CD4-positive, alpha-beta T cell treated with Interleukin-1 beta for 1 hour (primary cell): ENCODE results near the gene FARS2.

ENCODE experiments used
- DNase-seq, 2 donors: peaks; one replicate each; pipeline ENCODE4 v3.0.0-alpha.2; 2020 to 2022

Gene FARS2

DNA sequence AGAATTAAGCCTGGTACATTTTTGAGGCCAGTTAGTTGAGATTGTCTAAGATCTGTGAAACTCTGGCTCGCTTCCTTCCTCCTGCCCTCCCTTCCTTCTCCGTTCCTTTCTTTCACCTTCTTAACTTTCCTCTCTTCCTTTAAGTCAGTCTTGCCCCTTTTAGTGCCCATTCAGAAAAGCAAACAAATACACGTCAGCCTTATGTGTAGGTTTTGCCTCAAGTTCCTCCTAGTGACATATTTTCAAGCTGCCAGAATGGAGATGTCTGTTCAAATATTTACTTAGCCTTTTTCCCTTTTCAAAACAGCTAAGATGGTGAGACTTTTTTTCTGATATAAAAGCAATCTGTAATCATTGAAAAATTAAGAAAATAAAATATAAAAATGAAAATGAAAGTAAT, 178.4 kb downstream of the FARS2 start:
- no peak for DNase-seq

DNA sequence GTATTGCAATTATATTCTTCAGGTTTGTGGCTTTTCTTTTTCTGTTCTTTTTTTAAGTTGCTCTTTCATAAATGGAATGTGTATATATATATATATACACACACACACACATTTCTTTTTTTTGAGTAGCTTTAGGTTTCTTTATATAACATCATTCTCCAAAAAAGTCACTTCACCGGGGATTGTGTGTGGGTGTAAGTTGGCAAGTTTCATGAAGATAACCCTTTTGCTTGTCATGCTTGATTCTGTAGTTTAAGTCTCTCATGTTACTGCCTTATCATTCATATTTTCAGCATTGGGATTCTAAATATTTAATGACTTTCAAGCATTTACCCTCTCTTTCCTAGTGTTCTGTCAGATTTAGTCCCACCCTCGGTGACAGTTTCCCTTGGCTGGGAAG, 181.0 kb downstream of the FARS2 start:
- DNase-seq: no peak

DNA sequence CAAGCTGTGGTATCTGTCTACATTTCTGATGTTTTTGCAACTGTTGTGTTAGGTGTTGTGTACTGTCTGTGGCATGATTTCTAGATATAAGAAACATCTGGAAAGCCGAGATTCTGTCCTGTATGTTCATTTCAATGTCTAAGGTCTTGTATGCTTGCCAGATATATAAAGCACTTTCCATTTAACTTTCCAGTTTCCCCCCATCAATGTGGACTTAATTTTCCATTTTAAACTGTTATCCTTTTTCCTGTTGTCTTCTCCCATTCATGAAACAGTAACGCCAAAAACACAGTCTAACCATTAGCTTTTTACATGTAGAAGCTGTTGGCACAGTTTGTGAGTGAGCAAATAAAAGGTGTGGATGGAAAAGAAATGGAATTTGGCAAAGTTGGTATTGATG, 181.6 kb downstream of the FARS2 start:
- no peak for DNase-seq

DNA sequence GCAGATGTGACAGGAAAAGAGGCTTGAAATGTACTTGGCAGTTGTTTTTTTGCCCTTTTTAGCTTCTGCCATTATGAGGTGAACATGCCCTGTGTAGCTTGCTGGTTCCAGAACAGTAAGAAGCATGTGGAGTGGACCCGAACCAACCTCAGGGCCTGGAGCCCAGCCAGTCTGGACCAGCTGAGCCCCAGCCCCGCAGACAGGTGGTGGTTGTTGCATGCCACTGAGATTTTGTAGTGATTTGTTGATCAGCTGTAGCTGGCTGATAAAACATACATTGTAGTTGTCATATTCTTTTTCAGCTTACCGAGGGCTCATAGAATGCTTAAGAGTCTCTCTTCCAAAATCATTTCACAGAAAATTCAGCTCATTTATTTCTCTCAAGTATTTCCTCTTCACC, 182.2 kb downstream of the FARS2 start:
- DNase-seq: no peak

DNA sequence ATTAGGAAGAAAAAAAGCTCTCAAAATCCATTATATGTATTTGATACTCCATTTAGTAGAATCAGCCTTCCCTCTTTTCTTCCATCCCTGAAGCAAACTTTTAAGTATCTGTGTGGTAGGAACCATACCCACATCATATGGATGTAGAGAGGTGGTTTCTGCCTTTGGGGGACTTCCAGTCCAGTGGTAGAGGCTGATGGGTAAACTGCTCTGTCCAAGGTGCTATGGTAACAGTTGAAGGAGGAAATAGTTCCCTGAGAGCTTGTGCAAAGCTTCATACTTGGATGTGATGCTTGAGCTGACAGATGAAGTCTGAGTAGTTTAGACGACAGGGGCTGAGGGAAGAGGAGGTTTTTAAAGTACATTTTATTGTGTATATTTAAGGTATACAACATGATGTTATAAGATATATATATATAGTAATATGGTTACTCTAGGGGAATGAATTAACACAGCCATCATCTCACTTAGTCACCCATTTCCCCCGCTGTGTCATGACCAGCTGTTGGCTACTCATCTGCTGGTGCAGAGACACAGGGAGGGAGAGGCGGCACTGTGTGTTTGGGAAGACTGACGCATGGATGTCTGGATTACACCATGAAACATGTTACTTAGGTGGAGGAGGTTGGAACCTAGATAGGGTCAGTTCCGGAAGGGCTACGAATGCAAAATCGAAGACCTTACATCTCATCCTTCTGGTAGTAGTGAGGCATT, 185.2 kb downstream of the FARS2 start:
- no peak for DNase-seq

DNA sequence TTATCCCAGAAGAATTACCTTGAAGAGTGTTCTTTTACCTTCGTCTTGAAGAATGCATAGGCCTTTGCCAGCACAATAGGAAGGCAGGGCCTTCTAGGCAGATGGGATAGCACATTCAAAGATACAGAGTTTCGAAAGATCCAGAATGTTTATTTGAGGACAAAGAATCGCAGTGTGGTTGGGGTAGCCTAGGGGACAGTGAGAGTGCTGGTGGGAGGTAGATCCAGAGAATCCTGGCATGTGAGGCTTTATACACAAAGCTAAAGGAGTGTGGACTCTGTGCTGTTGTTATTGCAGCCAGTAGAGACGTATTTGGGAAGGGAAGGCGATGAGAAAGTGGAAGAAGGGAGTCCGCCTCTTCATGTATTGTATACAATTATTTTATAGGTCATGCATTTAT, 186.6 kb downstream of the FARS2 start:
- DNase-seq: no peak

DNA sequence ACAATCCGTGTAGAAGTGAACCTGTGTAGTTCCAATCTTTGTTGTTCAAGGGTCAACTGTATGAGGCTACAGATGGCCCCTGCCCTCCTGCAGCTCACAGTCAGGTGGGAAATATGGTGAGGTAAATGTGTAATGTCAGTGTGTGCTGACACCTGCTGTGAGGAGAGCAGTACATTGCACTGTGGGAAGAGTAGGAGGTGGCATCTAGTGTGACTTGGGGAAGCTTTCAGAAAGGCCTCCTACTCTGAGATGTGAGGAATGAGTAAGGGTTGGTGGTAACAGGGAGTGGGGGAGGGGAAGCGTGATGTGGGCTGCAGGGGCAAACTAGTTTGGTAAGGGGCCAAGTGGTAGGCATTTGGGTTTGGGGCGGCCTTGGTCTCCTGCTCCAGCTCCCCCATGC, 188.8 kb downstream of the FARS2 start:
- DNase-seq: no peak

DNA sequence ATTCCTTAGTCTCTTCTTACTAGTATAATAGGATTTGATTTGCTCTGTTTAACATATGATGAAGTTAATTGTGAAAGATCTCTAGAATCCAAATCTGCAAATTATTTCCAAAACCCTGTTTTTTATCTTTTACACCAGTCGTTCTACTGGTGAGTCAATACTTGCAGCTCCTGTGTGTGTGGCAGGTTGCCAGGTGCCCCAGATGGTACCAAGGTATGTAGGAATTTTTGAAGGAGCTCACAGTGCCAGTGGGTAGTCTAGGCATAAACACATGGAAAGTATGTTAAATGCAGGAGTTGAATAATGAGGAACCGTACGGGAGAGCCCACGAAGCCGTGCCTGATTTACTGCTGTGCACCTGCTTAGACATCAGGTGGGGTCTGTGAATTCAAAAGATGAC, 192.2 kb downstream of the FARS2 start:
- DNase-seq: no peak

DNA sequence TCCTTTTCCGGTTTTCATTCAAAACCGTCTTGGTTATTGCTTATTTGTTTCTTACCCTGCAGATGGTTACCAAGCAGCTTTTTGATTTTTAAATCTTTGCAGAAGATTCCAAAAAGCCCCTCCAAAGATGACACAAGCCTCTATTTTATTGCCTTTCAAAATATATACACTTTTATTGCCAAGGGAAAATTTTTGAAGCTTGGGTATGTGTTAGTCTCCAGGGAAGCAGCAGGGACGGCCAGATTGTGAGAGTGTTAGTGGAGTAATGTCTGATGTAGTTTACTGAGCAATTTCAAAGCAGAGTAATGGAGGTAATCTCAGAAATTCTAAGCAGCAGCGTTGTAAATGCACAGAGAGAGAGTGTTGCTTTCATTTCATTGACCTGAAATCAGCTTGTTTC, 193.8 kb downstream of the FARS2 start:
- no peak for DNase-seq

DNA sequence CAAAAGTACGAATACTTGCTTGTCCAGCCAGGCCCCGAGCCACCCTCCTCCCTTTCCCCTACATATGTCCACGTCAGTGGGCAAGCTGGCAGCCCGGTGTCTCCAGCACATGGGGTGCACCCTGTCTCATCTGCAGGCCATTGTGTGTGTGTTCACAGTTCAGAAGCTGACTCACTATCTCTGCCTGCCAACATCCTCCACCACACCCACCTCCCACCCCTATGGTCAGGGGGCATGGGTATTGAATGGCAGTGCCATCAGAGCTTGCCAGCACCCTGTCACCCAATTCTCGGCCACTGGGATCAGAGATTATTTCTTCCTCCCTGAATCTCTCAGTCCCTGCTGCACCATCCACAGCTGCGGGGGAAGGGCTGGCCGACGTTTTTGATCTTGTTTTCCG, 195.7 kb downstream of the FARS2 start:
- DNase-seq: no peak

DNA sequence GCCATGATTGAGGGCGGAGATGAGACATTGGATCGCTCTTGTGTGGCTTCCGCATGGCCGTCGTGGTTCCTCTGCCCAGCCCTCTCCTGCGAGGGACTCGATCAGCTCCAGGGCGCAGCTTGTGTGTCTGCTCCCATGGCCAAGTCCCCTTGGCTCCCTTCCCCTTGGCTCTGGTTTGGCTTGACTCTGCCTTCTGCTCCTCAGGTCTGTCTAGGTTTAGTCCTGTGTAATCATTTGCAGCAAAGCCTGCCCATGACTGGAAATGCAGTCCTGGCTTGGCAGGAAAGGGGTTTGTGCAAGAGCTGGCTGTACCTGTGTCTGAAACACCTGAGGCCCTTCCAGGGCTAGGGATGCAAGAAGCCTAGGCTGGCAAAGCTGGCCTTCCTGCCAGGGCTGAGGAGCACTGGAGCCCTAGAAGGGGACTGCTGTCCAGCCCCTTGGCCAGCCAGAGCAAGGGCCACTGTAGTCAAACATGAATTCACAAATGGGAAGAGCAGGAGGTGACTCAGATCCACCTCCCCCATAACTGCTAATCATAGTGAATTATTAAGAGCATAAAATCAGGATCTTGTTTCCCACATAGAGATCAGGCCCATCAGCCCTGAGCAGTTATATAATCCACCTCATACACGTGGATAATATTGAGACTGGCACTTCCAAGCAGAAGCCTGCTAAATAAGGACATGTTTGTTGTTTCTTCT, 196.8 kb downstream of the FARS2 start:
- no peak for DNase-seq

DNA sequence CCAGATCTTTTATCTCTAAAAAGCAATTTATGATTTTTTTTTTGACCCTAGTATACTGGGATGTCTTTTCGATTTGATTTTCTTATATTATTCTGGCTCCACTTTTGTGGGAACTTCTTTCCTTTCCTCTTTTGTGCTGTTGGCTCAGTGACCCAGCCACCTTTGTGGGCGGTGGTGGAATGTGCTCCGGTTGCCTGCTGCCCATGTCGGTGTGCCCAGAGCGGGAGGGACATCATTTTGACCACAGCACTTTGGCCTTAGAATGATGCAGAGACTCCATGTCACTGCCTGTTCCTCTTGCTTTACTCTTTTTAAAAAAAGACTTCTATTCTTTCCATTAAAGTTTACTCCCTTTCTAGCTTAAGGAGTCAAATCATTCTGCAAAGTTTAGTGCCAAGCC, 198.0 kb downstream of the FARS2 start:
- DNase-seq: no peak

DNA sequence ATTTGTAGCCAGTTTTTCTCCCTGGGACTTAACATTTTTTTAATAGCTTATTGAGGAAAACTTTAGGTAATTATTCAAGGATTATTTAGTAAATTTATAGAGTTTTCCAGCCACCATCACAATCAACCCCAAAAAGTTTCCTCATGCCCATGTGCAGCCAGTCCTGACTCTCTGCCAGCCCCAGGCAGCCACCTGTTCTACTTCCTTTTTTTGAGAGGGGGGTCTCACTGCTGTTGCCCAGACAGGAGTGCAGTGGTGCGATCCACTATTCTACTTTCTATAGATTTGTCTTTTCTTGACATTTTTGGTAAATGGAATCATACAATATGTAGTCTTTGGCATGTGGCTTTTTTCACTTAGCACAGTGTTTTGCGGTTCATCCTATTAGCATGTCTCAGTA, 200.1 kb downstream of the FARS2 start:
- DNase-seq: no peak

DNA sequence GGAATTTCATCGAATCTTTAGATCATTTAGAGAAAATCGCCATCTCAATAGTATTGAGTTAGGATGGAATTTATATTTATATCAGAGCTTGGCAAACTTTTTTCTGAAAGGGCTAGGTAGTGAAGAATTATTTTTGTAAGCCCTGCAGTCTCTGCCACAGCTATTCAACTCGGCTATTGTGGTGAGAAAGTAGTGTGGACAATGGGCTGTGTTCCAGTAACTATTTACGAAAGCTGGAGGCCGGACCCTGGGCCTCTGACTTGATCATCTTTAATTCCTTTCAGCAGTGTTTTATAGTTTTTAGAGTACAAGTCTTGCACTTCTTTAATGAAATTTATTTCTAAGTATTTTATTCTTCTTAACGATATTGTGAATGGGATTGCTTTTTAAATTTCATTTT, 201.5 kb downstream of the FARS2 start:
- DNase-seq: no peak

DNA sequence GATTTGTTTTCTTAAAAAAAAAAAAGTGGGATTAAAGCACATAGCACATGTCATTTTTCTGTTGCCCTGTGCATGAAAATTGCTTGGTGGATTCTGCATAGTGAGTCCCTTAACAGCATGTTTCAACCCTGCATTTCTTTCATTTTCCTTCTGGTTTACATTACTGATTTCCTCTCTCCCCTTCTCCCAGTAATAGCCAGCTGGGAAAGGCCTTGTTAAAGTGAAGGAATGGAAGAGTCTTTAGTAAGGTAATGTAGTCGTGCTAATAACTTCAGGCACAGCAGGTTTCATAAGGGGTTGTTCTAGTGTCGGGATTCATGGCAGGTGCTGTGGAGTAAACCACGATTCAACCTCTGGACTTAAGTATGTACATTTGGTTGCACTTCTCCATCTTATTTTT, 202.4 kb downstream of the FARS2 start:
- DNase-seq: no peak

DNA sequence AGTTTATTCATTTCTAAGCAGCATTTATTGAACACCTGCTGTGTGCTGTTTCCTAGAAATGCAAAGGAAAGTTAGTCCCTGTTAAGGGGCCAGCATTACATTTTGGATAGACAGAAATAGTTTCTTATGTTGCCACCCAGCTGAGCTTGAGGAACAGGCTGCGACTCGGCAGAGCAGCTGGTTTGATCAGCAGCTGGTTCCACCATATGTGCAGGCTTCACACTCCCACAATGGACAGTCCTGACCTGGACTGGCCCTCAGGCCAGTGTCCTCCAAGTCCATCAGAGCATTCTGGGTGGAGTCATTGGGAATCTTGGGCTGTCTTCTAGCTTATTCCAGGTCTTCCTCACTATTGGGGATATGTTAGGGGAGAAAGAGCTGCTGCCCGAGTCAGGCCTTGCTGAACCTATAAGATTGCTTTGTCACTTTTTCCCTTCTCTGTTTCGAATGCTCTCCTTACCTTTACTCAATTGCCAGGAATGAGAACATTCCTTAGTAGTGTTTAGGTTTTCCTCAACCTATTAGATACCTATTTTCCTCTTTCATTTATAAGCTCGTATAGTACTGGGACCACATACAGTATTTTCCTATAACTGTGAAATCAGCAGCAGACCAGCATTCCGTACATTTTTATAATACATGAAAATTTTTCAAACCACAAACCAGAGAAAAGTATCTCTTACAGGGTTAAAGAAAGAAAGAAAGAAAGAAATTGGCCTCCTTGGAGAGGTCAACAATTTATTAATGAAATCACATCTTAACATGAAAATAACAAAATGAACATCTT, 203.0 kb downstream of the FARS2 start:
- DNase-seq: no peak

DNA sequence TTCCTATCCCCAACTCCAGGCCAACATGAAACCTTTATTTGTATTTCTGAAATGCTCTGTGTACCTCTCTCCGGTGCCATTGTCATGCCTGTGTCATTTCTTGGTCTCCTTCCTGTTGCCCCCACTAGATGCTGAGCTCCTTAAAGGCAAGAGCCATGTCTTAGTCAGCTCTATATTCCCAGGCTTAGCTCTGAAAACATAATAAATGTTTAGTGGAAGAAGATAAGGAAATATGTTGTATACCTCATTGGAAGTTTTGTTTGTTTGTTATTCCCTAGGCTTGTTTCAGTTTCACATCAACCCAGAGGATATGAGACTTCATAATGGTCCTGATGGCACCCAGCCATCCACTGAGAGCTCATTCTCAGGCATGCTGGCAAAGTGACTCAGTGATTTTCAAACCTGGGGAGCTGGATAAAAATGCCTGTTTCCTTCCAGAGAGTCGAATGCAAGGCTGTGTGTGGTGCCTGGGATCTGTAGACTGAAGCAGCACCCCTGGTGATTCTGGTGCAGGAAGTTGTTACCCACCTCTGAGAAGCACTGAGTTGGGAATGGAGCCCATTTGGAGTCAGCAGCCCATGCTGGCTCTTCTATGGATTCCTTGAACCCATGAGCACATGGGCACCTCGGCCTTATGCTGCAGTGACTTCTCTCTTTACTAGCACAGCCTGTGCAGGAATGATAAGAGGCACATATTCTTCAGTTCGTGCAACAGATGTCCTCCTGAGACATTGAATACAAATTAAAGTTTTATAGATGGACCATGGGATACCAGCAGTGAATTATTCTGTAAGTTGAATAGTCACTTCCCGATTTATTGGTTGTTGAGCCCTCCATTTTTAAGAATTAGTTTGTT, 205.2 kb downstream of the FARS2 start:
- no peak for DNase-seq

DNA sequence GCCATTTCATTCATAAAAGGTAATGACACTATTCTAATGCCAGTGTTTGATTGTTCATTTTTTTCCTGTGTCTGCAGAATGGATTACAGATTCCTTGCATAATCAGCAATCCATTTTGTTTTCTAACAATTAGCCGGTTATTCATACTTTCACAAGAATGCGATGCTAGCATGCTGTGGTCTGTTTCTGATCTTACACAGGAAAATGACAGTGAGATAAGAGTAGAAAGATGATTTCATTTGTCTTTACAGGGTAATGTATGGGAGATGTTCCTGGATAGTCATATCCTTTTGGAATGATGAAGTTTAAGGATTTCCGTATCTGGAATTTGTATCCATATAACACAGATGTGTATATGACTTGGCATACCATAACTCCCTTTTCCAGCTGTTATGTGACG, 207.3 kb downstream of the FARS2 start:
- DNase-seq: no peak

DNA sequence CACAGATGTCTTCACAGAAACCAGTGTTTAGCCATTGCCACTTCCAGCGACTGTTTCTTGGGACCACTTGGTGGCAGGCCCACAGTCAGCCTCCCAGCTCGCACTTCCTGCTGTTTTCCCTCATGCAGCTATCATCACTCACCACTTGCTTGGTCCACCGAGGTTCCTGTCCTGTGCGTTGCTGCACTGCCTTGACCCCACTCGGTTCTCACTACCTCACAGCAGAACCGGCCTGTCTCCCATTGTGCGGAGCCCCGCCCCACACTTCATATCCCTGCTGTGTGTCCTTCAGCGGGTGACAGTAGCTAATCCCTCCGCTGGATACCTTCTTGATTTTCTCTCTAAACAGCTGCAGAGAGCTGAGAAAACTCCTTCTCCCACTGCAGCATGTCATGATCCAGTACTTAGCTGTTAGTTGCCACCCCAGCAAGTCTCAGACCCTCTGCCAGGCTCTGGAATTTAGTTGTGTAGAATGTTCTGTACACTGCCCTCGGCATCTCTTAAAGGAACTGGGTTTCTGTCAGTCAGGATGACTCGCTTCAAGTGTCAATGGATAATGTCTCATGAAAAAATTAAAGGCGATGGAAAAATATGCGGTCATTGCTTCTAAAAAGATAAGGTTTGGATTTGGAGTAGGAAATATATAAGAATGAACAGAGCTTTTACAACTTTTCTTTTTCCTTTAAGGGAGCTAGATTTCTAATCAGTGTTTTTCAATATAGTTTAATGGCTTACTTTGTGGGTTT, 208.0 kb downstream of the FARS2 start:
- DNase-seq: no peak

DNA sequence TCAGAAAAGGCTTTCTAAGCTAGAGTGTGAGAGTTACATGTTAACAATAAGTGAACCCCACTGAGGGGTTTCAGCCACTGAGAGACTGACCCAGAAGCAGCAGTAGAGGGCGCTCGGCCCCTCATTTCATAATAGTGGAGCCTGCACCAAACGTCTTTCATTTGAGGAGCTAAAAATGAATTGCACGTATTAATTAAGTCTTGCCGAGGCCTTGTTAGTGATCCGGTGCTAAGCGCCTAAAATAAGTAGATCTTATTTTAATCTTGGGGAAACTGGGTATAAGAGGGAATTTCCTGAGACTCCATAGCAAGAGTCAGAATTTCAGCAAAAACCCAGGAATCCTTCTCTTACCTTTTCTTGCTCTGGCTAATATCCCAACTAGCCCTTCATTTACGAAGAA, 209.7 kb downstream of the FARS2 start:
- DNase-seq: peak; percentile 60

DNA sequence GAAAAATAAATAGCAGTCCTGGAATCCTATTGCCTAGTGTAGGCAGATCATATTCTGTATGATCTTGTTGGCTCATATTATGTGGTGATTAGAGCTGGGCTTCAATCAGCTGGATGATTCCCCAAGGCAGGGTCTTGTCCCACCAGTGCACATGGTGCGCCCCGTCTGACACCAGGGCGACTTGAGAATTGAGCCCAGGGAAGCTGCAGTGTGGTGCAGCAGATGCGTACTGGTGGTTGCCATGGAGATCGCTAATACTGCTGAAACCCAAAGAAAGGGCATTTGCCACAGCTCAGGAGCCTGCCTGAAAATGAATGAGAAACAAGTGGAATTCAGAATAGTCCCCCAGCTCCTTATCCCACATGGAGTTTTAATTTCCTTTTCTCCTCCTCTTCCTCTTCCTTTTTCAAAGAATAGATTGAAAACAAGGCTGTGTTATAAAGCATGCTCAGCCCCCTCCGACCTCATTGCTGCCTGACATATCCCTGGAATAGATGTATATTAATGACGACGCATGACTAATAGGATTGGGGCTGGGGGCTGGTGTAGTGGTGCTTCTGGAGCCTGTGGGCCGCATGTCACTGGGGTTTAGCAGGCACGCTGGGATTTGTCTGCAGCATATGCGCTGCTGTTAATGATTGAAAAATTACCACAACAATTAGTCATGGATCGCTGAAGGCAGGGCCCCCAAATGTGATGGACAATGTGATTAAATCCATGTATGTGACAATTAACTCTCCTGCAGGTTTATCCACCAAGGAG, 210.5 kb downstream of the FARS2 start:
- DNase-seq: no peak

DNA sequence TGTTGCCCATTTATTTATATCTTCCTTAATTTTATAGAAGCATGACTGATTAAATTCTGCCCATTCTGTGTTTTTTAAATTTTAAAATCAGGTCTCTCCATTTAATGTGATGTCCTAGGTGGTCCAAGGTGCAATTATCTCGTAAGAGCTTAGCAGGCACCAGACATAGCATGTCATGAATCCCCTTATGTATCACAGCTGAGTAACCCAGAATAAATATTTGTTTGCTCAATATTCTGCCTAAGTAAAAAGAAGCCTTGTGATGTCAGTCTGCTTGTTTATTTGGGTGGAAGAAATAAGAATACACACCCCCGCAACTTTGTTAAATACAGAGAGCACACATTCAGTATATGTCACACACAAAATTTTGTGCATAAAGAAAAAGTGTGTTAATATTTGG, 211.3 kb downstream of the FARS2 start:
- DNase-seq: no peak
